Spleen (tissue), 11 donors: ENCODE measurements around the gene CDC37. TPM values are rescaled to one million over a fixed set of nuclear protein-coding genes. Genes with fewer than 3 reads are reported as not detected.

Source experiments
- DNase-seq: peaks from one replicate; pipeline ENCODE4 v3.0.0-alpha.2; 2020
- H3K27ac ChIP-seq, 8 donors: fragments of 200-600 bp; sonication (generic) in 7 of 8; 1 replicate in 4 of 8; 2 replicates in 4 of 8; pipeline versions ENCODE4 v1.5.0 to v1.8.0; 2016 to 2021; ENCODE audit warnings: inconsistent platforms in 4 of 8, mild to moderate bottlenecking in 4 of 8, moderate library complexity in 1 of 8
- H3K27me3 ChIP-seq, 7 donors: fragments of 200-600 bp; sonication (generic) in 6 of 7; replicated peaks in 1 of 7; 1 replicate in 4 of 7; 2 replicates in 3 of 7; pipeline versions ENCODE4 v1.5.0 to v1.8.0; 2016 to 2021; ENCODE audit warnings: inconsistent platforms in 3 of 7, mild to moderate bottlenecking in 1 of 7
- H3K36me3 ChIP-seq, 6 donors: fragments of 200-600 bp; sonication (generic) in 5 of 6; 1 replicate in 4 of 6; 2 replicates in 2 of 6; pipeline versions ENCODE4 v1.5.0 to v1.8.0; 2016 to 2021; ENCODE audit warnings: inconsistent platforms in 2 of 6
- H3K4me1 ChIP-seq, 6 donors: fragments of 200-600 bp; sonication (generic) in 5 of 6; 1 replicate in 3 of 6; 2 replicates in 3 of 6; pipeline versions ENCODE4 v1.5.0 to v1.8.0; 2016 to 2021; ENCODE audit warnings: inconsistent platforms in 3 of 6
- H3K4me3 ChIP-seq, 8 donors: fragments of 200-600 bp; sonication (generic) in 7 of 8; 1 replicate in 4 of 8; 2 replicates in 4 of 8; pipeline versions ENCODE4 v1.5.0 to v1.8.0; 2016 to 2021; ENCODE audit warnings: inconsistent platforms in 4 of 8, mild to moderate bottlenecking in 4 of 8, moderate library complexity in 2 of 8
- H3K9me3 ChIP-seq, 8 donors: fragments of 200-600 bp; sonication (generic) in 7 of 8; 1 replicate in 4 of 8; 2 replicates in 4 of 8; pipeline versions ENCODE4 v1.5.0 to v1.8.0; 2016 to 2021; ENCODE audit warnings: inconsistent platforms in 4 of 8
- CTCF ChIP-seq, 11 experiments: fragments of 200-600 bp in 7 of 11; fragments of 450-650 bp in 4 of 11; sonication (generic) in 4 of 11; IDR thresholded peaks in 8 of 11; conservative IDR thresholded peaks in 3 of 11; 1 replicate in 7 of 11; 2 replicates in 4 of 11; pipeline versions ENCODE4 v1.4.0 to v1.8.0; 2016 to 2021; ENCODE audit warnings: antibody characterized with exemption in 11 of 11, inconsistent platforms in 4 of 11, mild to moderate bottlenecking in 1 of 11
- POLR2A ChIP-seq, 3 donors: fragments of 450-650 bp; IDR thresholded peaks; one replicate each; pipeline ENCODE4 v1.5.1; 2017; ENCODE audit warnings: antibody characterized with exemption in 3 of 3, mild to moderate bottlenecking in 1 of 3
- POLR2AphosphoS5 ChIP-seq, 3 donors: sonication (generic); formaldehyde crosslinking; IDR thresholded peaks; one replicate each; pipeline ENCODE4 v1.5.1; 2017; ENCODE audit warnings: antibody characterized with exemption in 3 of 3
- WGBS, 5 donors: extraction: QIAGEN DNeasy Blood & Tissue Kit in 3 of 5; methylation state at CpG; one replicate each; pipeline versions ENCODE4 v1.1.5 to v1.1.7; 2013 to 2018; 5-methylcytosine and 5-hydroxymethylcytosine counted together
- intact Hi-C: fragments of 100-400 bp; cut with DNase I; formaldehyde crosslinking; loops from one replicate; pipeline ENCODE4 v1.15.0; 2023; ENCODE audit warnings: low total_unique reads
- polyA plus RNA-seq, 3 donors: library from polyadenylated mRNA; stranded (reverse); fragments of 200-250 nt; gene quantifications; one replicate each; pipeline ENCODE4 v1.2.1, GENCODE V29; 2013
- total RNA-seq, 7 donors: library from RNA; depleted of rRNA in 3 of 7; stranded (reverse); fragments of >200 nt in 3 of 7; fragmentation: NEBNext Ultra II Directional in 4 of 7; extraction: Animal tissue kit (Norgen Biotek cat#: 25700) in 4 of 7; gene quantifications; one replicate each; pipeline versions ENCODE4 v1.1.0 to v1.2.1, GENCODE V29; 2016 to 2021
- donor health status: healthy with polysubstance abuse.
- donor health status: DM: no; HTN: no; CAD: no; lungs with moderate emphysema.
- donor health status: DM: no; HTN: no; CAD: no.
- donor health status: Bipolar disorder and iron deficiency.
- donor health status: healthy.
- donor health status: DM: no; HTN: no; CAD: no.
- donor health status: DM: yes; HTN: yes; CAD: no.

The CDC37 gene
- total and polyA plus RNA-seq, 10 donors = 131 to 387 (median 160) TPM

GRCh38 chr19:10432736-10433130, 29.4 kb upstream of the CDC37 start:
- Histone ChIP-seq H3K4me1 (peaks cover 18 to 62% (median 50%) of the 10 kb centered on the region in 6 donors), H3K36me3 (no peaks in the 10 kb centered on the region), H3K4me3 (peak overlapping the region in 6 of 8 donors; percentile 40 to 79 (median 49)), H3K27me3 (peaks cover 0 to 47% (median 11%) of the 10 kb centered on the region in 7 donors), H3K27ac (peak overlapping the region in 6 of 8 donors; percentile 51 to 86 (median 77)), H3K9me3 (no peaks in the 10 kb centered on the region)
- intact Hi-C loops = no loop called here
- no peak for DNase-seq
- TF ChIP-seq POLR2A (IDR thresholded peaks at IDR 0.05) (no peak), CTCF (IDR thresholded peaks at IDR 0.05 in 8 of 11, conservative IDR thresholded peaks at IDR 0.05 in 3 of 11) (no peak), POLR2AphosphoS5 (IDR thresholded peaks at IDR 0.05) (no peak)
- WGBS, 5 donors = 86 to 96% (median 94%) methylated on average over 2 of the region's 2 CpGs

- peak overlapping the region; percentile 57 to 86 (median 75) for H3K27ac ChIP-seq
- intact Hi-C loops = no loop called here
- no peaks in the 10 kb centered on the region for H3K36me3 ChIP-seq
- WGBS, 5 donors = 0 to 4% (median 2%) methylated on average over 14 to 63 of the region's 64 CpGs
- DNase-seq = peak; percentile 92
- TF ChIP-seq CTCF (IDR thresholded peaks at IDR 0.05 in 8 of 11, conservative IDR thresholded peaks at IDR 0.05 in 3 of 11) = peak in 1 of 11 experiments; percentile 6
- peak; percentile 64 to 75 (median 72) for TF ChIP-seq POLR2AphosphoS5 (IDR thresholded peaks at IDR 0.05)
- TF ChIP-seq POLR2A (IDR thresholded peaks at IDR 0.05) = no peak
- H3K27me3 ChIP-seq = peaks cover 0 to 51% (median 11%) of the 10 kb centered on the region in 7 donors
- H3K4me1 ChIP-seq = peaks cover 24 to 68% (median 56%) of the 10 kb centered on the region in 6 donors
- no peaks in the 10 kb centered on the region for H3K9me3 ChIP-seq
- peak overlapping the region; percentile 39 to 79 (median 48) for H3K4me3 ChIP-seq
Measured at GRCh38 chr19:10431943-10432735, 28.8 kb upstream of the CDC37 start.

GRCh38 chr19:10431254-10431942, 28.1 kb upstream of the CDC37 start:
- intact Hi-C loops = no loop called here
- Histone ChIP-seq H3K36me3 (no peaks in the 10 kb centered on the region), H3K4me3 (peak overlapping the region; percentile 39 to 79 (median 48)), H3K4me1 (peaks cover 24 to 74% (median 56%) of the 10 kb centered on the region in 6 donors), H3K27me3 (peaks cover 0 to 59% (median 11%) of the 10 kb centered on the region in 7 donors), H3K27ac (peak overlapping the region in 7 of 8 donors; percentile 63 to 86 (median 76)), H3K9me3 (no peaks in the 10 kb centered on the region)
- no peak for DNase-seq
- 7 to 10% (median 7%) methylated on average over 17 to 25 of the region's 25 CpGs for WGBS, 5 donors
- no peak for TF ChIP-seq POLR2A (IDR thresholded peaks at IDR 0.05)
- TF ChIP-seq POLR2AphosphoS5 (IDR thresholded peaks at IDR 0.05) = peak in 1 of 3 donors; percentile 58
- TF ChIP-seq CTCF (IDR thresholded peaks at IDR 0.05 in 8 of 11, conservative IDR thresholded peaks at IDR 0.05 in 3 of 11) = peak in 5 of 11 experiments; percentile 15 to 41 (median 23)
